Thoracic aorta endothelial cell (primary cell): ENCODE data around the gene CECR2. TPM values are rescaled to one million over a fixed set of nuclear protein-coding genes. Genes with fewer than 3 reads are reported as not detected.

ENCODE experiments used
- small RNA-seq: library from RNA; depleted of rRNA; stranded (forward); fragments of <200 nt; gene quantifications from one replicate; pipeline ENCODE3, GENCODE V24; 2012
- total RNA-seq: library from RNA; depleted of rRNA; stranded (reverse); fragments of >200 nt; gene quantifications from 2 replicates; pipeline ENCODE4 v1.2.3, GENCODE V29; 2012

Gene CECR2
- total RNA-seq = 0.72 and 4.4 TPM in 2 replicates

GRCh38 chr22:17369439-17370025 is at the start of gene CECR2:
Gene CECR2 (plus strand): TSS chr22:17369460. CDS start chr22:17369784, 324 bp downstream.

DNA sequence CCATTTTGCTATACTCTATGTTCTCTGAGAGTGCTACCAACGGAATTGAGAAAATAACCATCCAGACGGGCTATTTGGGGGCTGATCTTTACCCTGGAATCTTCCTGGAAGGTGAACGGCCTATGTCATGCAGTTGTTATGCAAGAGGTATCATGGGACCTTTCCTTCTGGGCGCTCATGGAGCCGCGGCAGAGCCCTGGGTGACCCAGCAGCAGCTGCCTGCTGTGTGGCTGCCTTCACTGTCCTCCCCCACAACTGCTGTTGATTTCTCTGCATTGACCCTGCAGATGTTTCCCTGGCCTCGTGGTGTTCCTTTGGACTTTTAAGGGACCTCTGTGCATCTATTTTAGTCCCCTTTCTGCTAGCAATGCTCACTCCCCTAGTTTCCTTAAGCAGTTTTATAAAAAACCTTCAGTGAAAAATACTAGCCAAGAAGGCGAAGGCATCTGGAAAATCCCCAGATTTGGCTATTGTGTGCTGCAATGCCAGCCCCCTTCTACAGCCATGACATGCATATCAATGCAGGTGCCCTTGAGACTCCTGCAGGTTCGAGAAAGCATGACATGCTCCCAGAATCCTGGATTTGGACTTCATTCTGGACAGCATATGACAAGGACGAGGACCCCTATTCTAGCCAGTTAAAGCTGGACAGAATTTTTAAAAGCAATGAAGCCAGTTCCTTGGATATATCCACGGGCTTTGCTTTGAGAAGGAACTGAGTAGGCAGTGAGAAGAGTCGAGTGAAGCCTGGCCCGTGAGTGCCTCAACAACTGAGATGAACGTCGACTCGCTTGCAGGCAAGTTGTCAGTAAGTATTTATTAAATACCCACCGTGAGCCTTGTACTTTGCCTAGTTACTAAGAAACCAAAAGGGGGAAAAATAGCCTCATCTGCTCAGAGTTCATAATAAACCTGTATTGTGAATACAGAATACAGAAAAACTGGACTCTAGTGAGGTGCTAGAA is 193.9 kb downstream of the CECR2 start, which contains the start of gene SLC25A18:
Gene SLC25A18, plus strand, starts transcription at position 593 of the 965 bp plus-strand sequence. CDS start 16,447 bp downstream, outside the sequence.

Small RNA genes within 50 kb of the gene (small RNA-seq; reads per million reads assigned to genes)
- gene CECR9 (not detected), gene RN7SL843P (not detected)

Other genes with a start within 250 kb of the CECR2 start
- gene TMEM121B, start 248.1 kb upstream of the CECR2 start, total RNA-seq = 0.50 and 0.53 TPM in 2 replicates
- 39.2 and 42.2 TPM in 2 replicates for gene HDHD5, start 210.2 kb upstream of the CECR2 start, total RNA-seq
- gene ADA2, start 150.0 kb upstream of the CECR2 start, total RNA-seq = 6.5 TPM in 2 replicates
- gene SLC25A18, start 194.0 kb downstream of the CECR2 start, total RNA-seq = 0.13 TPM in 1 of 2 replicates, not detected in the other